Fibroblast of skin of left biceps (primary cell): Measurements from ENCODE around the gene TOP1.

Experiments
- DNase-seq, 2 experiments: peaks; one replicate each; pipeline ENCODE4 v3.0.0-alpha.2; 2013; ENCODE audit warnings: low read depth in 2 of 2

The TOP1 gene

GRCh38 chr20:41057999-41058673 lies 29.5 kb downstream of the TOP1 start:
- DNase-seq: peak; percentile 45 to 48

GRCh38 chr20:41058674-41059635 lies 30.3 kb downstream of the TOP1 start:
- no peak for DNase-seq

- DNase-seq: no peak
These were observed 32.5 kb downstream of the TOP1 start for GRCh38 chr20:41061155-41061554.

- no peak for DNase-seq
These were observed 34.8 kb downstream of the TOP1 start for GRCh38 chr20:41063442-41063841.

- no peak for DNase-seq
These were observed 35.8 kb downstream of the TOP1 start for GRCh38 chr20:41064377-41064776.

- no peak for DNase-seq
These were observed 37.1 kb downstream of the TOP1 start for GRCh38 chr20:41065716-41066115.

- DNase-seq: no peak
These were observed 40.2 kb downstream of the TOP1 start for GRCh38 chr20:41068806-41069205.

- peak in 1 of 2 experiments; percentile 42 for DNase-seq
These were observed 43.7 kb downstream of the TOP1 start for GRCh38 chr20:41072190-41072863.

- DNase-seq: no peak
These were observed 44.3 kb downstream of the TOP1 start for GRCh38 chr20:41072915-41073314.

- DNase-seq: no peak
These were observed 45.8 kb downstream of the TOP1 start for GRCh38 chr20:41074441-41074840.

GRCh38 chr20:41076776-41077175 lies 48.2 kb downstream of the TOP1 start:
- no peak for DNase-seq

- DNase-seq: peak in 1 of 2 experiments; percentile 34
These were observed 49.7 kb downstream of the TOP1 start for GRCh38 chr20:41078329-41078728.

- DNase-seq: no peak
These were observed 50.4 kb downstream of the TOP1 start for GRCh38 chr20:41079066-41079465.

GRCh38 chr20:41080866-41081265 lies 52.2 kb downstream of the TOP1 start:
- DNase-seq: no peak

- no peak for DNase-seq
These were observed 52.7 kb downstream of the TOP1 start for GRCh38 chr20:41081276-41081814.

GRCh38 chr20:41082306-41082705 lies 53.7 kb downstream of the TOP1 start:
- DNase-seq: no peak

GRCh38 chr20:41085606-41086005 lies 57.0 kb downstream of the TOP1 start:
- DNase-seq: no peak

GRCh38 chr20:41086402-41087324 lies 58.0 kb downstream of the TOP1 start:
- no peak for DNase-seq

GRCh38 chr20:41087325-41087685 lies 58.7 kb downstream of the TOP1 start:
- no peak for DNase-seq

GRCh38 chr20:41087777-41088176 lies 59.2 kb downstream of the TOP1 start:
- no peak for DNase-seq

- DNase-seq: no peak
These were observed 60.9 kb downstream of the TOP1 start for GRCh38 chr20:41089555-41089954.
